HG03521 (cell line): ENCODE data around the gene OGDH.
"Not testable (repeated sequence)": the region's sequence is repeated elsewhere in the genome, so short reads cannot be mapped to it uniquely, and the experiment has no call there.

Source experiments
- ATAC-seq: cut with Tn5 transposase; IDR thresholded peaks from one replicate; pipeline ENCODE4 v1.9.1; 2021; ENCODE audit warnings: mild to moderate bottlenecking, moderate library complexity; ENCODE audit not compliant: unreplicated experiment

Gene OGDH

GRCh38 chr7:44666566-44666965 is 60.1 kb downstream of the OGDH start:
- ATAC-seq = no peak

DNA sequence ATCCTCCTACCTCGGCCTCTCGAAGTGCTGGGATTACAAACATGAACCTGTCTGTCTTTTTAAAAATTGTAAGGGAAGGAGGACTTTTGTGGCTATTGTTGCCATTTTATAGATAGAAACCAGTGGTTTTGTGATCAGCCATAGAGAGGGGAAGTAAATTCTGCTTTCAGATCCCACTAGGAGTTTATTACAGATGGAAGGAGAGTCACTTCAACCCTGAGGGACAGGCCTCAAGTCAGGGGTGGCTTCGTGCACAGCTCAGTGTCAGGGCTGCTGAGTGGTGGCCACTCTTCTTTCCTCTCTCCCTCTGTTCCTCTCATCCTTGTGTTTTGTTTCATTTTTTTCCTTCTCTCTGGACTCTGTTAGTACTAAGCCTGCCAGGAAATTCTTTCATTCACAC is 60.8 kb downstream of the OGDH start:
- no peak for ATAC-seq

DNA sequence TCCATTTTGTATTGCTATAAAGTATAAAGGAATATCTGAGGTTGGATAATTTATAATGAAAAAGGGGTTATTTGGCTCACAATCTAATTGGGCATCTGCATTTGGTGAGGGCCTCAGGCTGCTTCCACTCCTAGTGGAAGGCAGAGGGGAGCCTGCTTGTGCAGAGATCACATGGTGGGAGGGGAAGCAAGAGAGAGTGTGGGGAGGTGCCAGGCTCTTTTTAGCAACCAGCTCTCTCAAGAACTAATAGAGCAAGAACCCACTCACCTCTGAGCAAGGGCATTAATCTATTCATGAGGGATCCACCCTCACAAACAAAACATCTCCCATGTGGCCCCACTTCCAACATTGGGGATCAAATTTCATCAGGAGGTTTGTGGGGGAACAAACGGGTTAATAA is 64.6 kb downstream of the OGDH start:
- ATAC-seq = no peak

DNA sequence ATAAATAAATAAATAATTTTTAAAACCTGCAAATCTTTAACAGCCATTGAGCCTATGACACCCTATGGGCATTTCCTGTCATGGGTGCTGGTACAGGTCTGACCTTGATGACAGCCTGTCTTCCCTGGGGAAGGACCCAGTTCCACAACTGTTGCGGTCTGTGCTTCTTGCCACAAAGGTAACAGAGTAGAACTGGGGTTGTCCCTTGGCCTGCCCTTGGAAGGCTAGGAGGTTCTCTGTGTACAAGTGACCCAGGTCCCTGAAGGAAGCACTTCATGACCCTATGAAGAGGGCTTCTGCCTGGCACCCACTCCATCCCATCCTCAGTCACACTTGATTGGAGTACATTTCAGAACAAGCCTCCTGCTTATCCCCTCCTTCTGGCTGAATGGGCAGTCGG is 66.9 kb downstream of the OGDH start:
- no peak for ATAC-seq

GRCh38 chr7:44673771-44674170 is 67.3 kb downstream of the OGDH start:
- ATAC-seq = no peak

DNA sequence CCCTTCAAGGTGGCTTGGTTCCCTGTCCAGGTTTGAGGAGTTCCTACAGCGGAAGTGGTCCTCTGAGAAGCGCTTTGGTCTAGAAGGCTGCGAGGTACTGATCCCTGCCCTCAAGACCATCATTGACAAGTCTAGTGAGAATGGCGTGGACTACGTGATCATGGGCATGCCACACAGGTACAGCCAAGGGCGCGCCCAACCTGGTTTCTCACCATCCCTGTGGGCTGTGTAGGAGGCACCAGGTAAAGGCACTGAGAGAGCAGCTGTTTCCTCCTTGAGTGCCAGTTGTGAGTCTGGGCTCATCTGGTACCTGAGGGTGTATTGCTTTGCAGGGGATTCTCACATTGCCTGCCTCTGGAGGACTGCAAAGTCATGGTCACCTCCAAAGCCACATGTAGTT is 68.0 kb downstream of the OGDH start:
- ATAC-seq = no peak

DNA sequence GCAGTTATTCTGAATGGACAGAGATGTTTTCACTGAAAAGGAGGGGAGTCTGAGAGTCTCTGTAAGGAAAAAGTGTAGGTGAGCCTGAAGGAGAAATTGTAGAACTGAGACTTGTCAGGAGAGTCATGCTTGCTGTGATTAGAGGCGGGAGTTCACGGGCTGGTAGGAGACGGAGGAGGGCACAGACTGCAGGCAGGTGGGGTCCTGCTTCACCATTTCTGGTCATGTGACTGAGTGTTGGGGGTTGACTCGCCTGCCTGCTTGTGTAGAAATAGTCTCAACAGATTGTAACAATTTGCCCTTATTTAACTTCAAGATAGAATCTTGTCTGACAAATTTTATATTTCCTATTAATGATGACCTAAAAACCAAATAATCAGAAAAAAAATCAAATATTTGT is 70.3 kb downstream of the OGDH start:
- no peak for ATAC-seq

DNA sequence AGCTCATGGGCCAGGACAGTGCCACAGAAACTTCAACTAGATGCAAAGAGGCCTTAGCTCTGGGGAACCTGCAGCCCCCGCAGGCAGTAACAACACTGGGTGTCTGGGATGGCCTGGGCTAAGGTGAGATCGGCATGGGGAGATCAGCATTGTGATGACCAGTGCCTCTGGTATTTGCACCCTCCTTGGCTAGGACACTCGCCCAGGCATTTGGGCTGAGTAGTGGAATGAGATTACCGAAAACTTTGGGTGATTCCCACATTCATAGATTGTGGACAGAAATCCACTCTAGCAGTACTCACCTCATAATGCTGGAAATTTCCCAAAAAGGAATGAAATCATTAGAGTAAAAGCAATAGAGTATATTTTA is 71.7 kb downstream of the OGDH start:
- ATAC-seq = no peak

- ATAC-seq = no peak
These were observed 72.2 kb downstream of the OGDH start for GRCh38 chr7:44678471-44679179.

DNA sequence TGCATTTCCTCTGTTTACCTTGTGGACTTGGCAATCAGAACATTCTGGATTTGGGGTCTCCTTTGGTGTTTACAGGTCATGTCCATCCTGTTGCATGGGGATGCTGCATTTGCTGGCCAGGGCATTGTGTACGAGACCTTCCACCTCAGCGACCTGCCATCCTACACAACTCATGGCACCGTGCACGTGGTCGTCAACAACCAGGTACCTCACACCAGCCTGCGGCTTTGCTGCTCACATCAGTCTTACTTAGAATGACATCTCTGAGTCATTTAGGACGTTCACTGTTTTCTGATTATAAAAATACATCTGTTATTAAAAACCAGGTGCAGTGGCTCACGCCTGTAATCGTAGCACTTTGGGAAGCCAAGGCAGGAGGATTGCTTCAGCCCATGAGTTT is 75.2 kb downstream of the OGDH start:
- ATAC-seq = no peak

GRCh38 chr7:44685723-44686122 is 79.3 kb downstream of the OGDH start:
- no peak for ATAC-seq

DNA sequence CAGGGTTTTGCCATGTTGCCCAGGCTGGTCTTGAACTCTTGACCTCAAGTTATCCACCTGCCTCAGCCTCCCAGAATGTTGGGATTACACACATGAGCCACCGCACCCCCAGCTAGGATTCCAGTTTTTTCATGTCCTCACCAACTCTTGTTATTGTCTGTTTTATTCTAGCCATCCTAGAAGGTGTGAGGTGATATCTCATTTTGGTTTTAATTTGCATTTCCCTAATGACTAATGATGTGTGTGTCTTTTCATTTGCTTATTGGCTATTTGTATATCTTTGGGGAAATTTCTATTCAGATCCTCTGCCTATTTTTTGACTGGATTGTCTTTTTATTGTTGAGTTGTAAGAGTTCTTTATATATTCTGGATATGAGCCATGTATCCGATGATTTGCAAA is 83.0 kb downstream of the OGDH start:
- ATAC-seq = no peak

DNA sequence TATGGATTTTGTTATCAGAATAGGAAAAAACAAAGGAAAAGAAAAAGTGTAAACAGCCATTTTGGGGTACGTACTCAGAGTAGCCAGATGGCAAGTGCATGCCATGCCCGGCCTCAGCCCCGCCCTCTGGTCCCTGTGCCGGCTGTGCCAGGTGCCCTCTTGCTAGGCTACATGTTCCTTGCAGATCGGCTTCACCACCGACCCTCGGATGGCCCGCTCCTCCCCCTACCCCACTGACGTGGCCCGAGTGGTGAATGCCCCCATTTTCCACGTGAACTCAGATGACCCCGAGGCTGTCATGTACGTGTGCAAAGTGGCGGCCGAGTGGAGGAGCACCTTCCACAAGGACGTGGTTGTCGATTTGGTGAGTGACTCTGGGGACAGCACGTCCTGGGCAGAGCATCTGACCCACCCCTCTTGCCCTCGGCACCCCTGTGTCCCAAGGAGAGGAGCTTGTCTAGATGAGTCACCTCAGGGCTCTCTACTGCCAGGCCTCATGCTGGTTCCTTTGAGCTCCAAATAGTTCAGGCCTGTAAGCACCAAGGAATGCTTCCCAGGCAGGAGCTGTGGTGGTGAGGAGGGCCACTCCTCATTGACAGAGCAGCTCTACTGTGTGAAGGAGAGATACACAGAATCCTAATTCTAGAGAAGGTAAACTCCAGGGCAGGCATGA is 87.3 kb downstream of the OGDH start:
- no peak for ATAC-seq

DNA sequence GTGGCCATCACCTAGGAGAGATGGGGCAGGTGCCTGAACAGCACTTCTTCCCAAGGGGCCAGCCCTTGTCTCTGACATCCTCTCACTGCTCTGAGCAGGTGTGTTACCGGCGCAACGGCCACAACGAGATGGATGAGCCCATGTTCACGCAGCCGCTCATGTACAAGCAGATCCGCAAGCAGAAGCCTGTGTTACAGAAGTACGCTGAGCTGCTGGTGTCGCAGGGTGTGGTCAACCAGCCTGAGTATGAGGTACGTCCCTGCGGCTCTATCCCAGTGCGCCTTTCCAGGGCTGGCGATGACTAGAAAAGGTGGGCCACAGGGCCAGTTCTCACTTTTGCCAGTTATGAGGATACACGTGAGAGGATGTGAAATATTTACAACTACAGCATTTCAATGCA is 87.9 kb downstream of the OGDH start:
- ATAC-seq = no peak

GRCh38 chr7:44694766-44695165 is 88.3 kb downstream of the OGDH start:
- no peak for ATAC-seq

GRCh38 chr7:44695756-44696155 is 89.3 kb downstream of the OGDH start:
- no peak for ATAC-seq

- no peak for ATAC-seq
These were observed 90.3 kb downstream of the OGDH start for GRCh38 chr7:44696728-44697127.

DNA sequence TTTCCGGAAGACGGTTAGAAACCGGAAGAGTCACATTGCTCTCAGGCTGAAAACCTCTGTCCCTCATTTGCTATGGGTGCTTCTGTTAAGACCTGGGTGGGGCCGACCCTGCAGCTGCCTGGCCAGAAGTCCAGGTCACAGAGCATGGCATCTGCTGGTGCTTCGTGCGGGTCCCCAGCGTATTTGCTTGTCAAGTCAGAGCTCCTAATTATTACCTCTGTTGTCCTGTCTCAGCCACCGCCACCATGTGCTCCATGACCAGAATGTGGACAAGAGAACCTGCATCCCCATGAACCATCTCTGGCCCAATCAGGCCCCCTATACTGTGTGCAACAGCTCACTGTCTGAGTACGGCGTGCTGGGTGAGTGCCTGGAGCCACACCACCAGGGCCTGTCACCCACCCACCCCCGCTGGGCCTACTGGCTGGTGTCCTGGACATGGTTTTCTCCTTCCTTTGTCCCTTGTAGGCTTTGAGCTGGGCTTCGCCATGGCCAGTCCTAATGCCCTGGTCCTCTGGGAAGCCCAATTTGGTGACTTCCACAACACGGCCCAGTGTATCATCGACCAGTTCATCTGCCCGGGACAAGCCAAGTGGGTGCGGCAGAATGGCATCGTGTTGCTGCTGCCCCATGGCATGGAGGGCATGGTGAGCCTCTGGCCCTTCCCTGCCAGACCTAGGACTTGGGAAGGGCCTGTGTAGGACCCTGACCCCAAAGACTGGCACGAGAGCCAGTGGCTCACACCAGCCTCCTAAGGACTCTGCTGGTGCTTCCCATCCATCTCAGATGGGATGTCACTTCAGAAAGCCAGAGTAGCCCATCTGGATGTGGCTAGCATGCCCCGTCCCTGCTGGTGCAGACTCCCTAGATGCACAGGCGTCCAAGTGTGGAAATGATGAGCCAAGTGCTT is 91.0 kb downstream of the OGDH start:
- ATAC-seq = no peak

DNA sequence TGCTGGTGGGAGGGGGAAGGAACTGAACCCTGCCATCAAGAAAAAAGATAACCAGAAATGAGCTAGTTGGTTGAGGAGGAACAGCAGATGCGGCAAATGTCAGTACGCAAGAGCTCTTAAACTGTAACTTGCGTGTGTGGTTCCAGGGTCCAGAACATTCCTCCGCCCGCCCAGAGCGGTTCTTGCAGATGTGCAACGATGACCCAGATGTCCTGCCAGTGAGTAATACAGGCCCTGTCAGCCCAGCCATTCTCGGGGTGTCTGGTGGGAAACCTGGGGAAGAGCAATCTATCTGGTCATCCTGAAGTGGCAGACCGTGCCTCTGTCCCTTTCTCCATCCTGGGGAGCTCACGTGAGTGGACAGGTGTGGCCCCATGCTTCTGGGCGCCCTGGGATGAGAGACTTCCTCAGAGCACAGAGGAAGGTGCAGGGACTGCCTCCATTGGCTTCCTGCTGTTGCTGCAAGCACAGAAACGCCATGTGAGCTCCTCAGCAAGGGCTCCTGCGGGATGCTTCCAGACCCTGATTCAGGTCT is 91.7 kb downstream of the OGDH start:
- ATAC-seq = no peak

GRCh38 chr7:44699598-44699997 is 93.2 kb downstream of the OGDH start:
- not testable (repeated sequence) for ATAC-seq

- ATAC-seq = no peak
These were observed 93.9 kb downstream of the OGDH start for GRCh38 chr7:44700322-44700721.

- ATAC-seq = not testable (repeated sequence)
These were observed 97.0 kb downstream of the OGDH start for GRCh38 chr7:44703391-44703790.
